Occipital lobe (tissue), 3 donors: ENCODE results near the gene AKAP13. TPM values are rescaled to one million over a fixed set of nuclear protein-coding genes. Genes with fewer than 3 reads are reported as not detected.
A peak's percentile ranks its signal among the peaks of the same experiment; 100 is the strongest.
"Not testable (repeated sequence)": the region's sequence is repeated elsewhere in the genome, so short reads cannot be mapped to it uniquely, and the experiment has no call there.

Experiments
- DNase-seq: peaks from one replicate; lab custom pipeline; 2025; lab: John Stamatoyannopoulos, UW
- small RNA-seq: library from RNA; depleted of rRNA; stranded (forward); fragments of <200 nt; gene quantifications from one replicate; pipeline ENCODE3, GENCODE V24; 2014
- total RNA-seq: library from RNA; depleted of rRNA; stranded (reverse); fragments of >200 nt; gene quantifications from one replicate; pipeline ENCODE4 v1.2.3, GENCODE V29; 2014

The AKAP13 gene
- total RNA-seq, 1 donor from 2014 or later = 142 TPM

DNA sequence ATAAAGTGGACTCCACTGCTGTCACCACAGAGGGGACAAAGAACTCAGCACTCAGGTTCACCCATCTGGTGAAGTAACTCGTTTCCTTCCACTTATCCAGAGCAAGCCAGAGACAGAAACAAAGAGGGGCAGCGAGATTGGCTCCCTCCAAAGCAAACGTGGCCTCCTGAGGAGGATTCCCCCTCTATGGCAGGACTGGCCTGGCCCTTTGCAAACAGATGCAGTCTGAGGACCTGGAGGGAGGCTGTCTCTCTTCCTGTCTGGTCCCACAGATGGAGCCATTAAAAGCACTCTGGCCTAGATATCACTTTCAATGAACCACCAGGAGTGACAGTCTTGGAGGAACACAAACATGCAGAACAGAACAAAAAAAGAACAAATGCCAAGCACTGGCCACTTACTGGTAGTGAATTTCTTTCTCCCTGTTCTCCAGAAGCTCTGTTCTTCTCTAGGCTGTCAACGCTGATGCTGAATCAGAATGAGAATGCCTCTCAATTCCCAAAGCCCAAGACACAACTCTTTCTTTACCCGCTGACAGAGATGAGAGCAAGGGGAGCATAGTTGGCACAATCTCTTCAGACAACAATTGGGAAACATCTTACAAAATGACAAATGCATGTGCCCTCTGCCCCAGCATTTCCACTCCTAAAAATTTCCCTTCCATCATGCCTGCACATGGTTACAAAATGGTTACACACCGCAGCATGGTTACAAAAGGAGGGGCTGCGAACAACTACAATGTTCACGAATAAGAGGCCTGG, 400.0 kb downstream of the AKAP13 start:
- DNase-seq = no peak

DNA sequence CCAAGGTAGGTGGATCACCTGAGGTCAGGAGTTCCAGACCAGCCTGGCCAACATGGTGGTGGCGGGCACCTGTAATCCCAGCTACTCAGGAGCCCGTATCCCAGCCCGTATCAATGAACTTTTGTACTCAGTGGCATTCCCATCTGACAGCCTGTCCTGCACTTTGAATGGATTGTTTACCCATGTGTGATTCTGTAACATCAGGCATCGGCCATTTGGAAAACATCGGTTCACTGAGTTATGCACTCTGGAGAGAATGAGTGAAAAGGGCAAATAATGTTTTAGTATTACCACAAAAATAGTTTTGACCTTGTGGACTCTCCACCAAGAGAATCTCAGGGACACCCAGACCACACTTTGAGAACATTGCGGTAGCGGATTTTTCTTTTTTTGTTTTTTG, 400.7 kb downstream of the AKAP13 start:
- DNase-seq = no peak

DNA sequence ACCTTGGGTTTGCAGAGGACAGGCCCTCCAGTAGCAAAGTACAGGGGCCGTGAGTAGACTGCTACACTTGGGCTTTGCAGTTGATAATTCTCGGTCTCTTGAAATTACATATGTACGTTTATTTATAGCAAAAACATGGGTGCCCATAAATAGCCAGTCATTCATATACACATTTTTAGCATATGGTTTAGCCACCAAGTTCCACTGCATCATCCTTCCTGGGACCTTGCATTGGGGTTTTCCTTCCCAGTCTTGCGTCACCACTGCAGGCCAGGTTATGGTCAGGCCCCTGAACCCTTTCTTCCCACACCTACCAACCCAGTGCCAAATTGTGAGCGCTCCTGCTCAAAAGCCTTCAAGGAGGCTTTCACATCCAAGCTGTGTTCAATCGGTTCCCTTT, 401.7 kb downstream of the AKAP13 start:
- no peak for DNase-seq

DNA sequence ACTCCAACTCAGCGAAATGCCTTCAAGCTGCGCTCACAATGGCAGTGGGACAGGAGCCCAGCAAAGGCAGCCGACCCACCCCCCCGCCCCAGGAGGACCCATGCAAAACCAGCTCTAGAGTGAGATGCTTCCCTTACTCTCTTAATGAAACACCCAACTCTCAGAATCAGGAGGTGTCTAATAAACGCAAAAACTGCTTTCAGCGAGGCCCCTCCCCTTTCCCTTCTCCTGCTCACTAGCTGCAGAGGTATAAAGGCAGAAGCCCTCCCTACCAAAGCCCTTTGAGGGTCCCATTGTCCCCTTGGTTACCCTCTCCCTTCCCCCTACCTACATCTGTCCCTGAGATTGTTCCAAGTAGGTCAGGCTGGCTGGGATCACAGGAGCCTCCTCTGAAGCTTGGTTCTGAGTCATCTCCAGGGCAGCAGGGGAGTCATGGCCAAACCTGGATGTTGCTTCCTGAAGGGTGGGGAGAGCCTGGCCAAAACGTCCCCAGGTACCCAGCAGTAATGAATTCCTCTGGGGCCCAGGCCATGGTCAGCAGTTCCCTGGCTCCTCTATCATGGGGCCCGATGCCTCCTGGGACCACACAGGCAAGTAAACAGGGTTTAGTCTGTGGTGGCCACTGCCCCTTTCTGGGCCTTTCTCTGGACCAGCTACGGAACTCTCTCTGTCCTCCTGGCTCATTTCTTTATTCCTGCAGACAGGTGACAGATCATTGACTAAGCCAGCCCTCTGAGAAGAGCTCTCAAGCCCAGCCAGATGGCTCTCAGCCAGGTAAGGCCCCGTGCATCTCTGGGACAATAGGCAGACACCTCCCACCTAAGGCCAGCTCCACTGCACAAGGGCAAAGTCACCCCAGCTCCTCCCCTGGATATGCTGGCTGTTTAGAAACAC, 405.7 kb downstream of the AKAP13 start:
- DNase-seq = no peak

DNA sequence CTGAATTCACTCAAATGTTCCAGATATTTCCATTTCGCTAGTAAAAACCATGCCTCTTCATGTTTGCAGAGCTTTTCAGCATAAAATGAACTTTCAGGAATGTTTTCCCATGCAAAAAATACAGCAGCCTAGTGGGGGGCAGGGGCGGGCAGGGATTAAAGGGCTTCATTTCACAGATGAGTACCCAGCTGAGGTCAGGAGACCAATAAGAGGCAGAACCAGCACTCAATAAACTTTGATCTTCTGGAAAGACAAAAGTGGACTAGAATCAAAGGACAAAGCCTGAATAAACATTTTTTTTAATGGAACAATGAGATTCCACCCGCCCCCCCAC, 406.3 kb downstream of the AKAP13 start:
- no peak for DNase-seq

DNA sequence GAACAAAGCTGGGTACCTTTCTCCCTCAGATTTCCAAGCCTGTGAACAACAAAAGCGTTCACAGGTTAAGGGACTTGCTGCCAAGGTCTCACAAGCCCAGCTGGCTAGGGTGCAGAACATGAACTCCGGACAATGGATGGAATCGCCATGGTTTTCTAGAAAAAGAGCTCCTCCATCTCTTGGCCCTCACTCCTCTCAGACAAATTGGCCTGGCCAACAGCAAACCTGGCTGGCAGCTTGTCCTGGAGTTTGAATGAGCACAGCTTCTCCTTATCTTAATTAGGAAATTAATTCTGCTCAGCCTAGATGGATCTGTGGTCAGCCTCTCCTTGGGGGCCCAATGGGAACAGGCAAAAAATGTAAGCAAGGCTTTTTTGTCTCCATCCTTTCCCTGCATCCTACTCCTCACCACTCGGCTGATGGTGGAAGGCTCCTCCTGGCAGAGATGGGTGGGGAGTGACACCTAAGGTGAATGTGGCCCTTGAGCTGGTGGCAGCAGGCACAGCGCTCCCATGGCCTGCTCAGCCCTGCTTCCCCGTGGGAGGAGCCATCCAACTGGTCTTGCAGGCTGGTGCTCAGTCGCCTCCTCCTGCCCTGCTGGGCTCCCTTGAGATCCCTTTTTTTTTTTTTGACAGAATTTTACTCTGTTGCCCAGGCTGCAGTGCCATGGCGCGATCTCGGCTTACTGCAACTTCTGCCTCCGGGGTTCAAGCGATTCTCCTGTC, 408.5 kb downstream of the AKAP13 start:
- DNase-seq = no peak

DNA sequence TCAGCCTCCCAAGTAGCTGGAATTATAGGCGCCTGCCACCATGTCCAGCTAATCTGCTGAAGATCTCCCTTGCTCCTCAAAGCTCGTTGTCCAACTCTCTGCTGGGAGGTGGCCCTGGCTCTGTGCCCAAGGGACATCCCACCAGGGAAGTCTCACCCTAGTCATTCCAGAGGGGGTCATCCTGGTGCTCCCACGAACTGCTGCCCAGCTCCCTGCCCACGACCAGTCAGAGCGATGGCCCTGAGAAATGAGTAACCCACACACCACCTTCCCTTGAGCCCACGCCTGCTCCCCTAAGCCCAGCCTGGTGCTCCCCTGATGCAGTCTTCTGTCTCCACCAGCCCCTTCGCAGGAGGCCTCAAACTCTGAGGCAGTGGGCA, 409.1 kb downstream of the AKAP13 start:
- no peak for DNase-seq

DNA sequence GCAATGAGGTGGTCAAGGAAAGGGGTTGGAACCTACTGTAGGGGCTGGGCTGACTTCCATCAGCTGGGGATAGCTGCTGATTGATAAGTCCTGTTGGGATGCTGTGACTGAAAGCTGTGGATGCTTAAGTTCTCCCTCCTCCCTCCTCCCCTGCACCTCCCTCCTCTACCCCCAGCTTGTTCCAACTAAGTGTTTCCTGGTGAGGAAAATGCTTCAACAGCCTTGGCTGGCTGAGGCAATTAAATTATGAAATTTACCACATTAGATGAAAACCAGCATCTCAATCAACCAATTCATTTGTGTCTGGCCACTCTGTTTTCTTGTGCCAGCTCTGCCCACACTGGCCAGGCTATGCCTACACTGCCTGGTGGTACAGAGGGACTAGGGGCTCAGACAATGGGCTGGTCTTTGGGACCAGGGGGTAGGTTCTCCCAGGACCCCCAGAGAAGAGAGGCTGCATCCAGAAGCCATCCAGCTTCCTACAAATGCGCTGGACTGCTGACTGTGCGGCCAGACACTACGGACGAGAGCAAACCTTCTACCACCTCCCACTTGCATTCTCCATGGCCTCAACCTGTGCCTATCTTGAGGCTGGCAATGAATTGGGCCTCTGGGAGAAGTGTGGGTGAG, 411.8 kb downstream of the AKAP13 start:
- DNase-seq = no peak

DNA sequence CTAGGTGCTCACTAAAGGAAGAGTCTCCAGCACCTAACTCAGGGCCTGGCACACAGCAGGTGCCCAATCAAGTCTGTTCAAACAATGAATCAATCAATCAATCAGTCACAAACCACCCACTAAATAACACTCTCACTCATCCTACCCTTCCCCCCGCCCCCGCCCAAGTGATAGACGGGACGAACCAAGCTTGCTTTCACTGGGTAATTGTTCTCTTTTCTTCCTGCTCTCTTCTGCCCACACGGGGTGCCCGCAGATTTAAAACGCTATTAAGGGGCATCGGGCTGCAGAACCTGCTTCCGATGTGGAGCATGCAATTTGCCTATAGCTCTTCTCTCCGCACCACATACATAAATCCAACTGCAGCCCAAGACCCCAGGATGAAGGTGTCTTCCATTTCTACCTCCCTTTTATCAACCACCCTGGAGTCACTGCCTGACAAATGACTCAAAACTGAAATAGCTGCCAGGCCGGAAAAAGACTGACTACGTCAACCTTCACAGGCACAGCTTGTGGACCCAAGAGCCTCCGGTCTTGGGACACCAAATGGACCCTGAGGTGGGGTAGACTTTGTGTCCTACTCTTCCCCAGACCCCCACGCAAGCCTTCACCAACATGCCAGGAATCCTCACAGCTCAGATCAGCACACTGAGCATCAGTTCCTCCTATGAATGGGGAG, 412.6 kb downstream of the AKAP13 start:
- no peak for DNase-seq

DNA sequence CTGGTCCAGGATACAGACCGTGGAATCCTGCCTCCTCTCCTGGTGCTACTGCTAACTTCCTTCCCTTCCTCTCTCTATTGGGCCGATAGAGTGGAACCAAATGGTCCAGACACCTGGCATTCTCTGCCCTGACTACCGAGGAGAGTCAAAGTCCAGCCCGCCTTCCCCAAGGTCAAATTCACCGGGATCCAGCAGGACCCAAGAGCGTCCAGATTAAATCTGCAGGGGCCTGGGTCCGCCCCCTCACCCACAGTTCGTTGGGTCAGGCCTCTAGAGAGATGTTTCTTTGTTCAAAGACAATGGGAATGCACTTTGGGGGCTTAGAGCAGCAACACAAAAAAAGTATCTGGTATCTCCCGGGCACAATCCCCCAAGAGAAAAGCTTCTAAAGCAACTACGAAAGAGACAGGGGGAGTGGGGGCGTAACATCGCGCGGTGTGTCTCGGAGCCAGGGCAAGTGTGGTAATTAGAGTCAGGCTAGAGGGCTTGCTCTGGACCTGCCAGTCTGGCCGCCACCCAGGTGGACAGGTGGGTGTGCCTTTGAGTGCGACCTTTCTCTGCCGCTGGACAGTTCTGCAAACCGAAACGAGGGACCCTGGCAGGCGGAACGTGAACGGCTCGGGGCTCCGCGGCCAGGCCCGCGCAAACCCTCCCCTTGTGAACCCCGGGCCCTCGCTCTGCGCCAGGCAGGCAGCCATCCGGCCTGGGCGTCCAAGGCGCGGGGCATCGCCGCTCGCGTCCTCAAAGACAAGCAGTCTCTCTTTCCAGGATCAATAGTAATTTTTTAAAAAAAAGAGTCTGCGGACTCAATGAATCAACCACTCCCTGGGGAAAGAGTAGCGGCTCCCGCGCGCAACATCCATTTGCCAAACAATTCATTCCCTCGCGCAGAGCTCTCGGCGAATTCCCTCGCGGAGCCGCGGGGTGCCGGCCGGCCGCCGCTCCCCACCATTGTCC, 413.5 kb downstream of the AKAP13 start:
- no peak for DNase-seq

DNA sequence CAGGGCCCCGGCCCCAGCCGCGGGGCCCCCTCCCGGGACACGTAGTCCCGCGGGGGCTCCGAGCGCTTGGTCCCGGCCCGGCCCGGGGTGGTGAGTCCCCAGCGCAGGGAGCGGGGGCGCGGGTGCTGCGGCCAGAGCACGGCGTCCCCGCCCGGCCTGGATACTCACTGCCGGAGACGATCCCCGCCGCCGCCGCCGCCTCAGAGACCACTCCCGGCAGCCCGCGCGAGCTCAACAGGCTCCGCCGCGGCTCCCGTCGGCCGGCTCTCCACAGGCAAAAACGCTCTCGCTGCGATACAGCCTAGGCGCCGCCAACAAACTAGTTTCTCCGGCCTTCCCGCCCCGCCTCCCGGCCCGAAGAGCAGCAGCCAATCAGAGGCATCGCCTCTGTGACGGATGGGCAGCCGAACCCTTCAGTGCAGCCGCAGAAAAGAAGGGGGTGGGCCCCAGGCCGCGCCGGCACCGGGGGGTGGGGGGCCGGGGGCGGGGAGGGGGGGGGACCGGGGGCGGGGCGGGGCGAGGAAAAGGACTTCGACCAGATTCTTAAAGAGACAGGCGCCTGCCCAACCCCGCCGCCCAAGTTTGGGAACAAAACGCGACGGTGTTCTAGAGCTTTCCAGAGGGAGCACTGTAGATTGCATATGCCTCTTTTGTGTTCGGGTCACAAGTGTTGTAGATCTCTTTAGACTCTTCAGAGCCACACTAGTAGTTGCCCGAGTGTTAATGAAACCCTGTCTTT, 414.4 kb downstream of the AKAP13 start, which contains the start of gene KLHL25:
TSS of gene KLHL25 (minus strand) at position 328 of the 739 bp plus-strand sequence. CDS start 25,115 bp downstream, outside the sequence.
- peak; percentile 95 for DNase-seq

DNA sequence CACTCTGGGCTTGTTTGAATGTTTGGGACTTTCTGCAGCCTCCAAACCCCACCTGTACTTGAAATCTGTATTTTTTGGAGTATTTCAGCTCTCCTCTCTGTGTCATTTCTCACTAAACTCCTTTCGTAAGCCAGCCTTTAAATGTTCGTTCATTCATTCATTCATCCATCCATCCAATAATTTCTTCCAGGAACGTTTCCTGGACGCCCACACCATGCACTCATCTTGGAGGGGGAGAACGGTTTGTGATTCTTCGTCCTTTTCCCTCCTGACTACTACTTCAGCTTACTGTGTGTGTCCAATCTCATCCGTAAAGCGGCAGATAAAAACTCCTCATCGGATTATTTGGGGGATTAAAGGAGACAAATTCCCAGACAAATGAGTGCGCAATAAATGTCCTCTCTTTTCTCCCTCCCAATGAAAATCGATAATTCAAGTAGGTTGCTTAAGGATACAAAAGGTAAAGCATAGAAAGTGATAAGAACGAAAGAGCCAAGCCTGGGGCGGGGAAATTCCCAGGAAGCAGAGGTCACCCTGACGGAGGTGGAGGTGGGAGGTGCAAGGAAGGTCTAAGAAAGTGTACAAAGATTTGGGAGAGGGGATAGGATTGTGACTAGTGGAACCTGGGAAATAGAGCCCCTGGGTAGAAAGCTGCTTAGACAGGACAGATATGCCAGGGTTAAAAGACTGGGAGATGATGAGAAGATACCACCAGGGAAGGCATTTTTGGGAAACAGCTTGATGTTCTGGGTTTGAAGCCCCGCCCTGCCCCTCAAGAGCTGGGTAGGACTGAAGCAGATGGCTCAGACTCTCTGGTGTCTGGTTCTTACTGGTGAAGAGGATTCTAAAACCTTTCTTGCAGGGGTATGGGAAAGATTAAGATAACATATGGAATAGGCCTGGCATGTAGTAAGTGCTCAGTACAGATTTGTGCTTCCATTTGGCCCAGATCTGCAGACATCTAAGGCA, 415.2 kb downstream of the AKAP13 start:
- DNase-seq = no peak

DNA sequence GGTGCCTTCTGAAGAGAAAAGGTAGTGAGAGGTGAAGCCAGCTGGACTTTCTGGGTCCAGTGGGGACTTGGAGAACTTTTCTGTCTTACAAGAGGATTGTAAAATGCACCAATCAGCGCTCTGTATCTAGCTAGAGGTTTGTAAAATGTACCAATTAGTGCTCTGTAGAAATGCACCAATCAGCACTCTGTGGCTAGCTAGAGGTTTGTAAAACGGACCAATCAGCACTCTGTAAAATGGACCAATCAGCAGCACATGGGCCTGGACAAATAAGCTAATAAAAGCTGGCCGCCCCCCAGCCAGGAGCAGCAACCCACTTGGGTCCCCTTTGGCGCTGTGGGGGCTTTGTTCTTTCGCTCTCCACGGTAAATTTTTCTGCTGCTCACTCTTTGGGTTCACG, 416.0 kb downstream of the AKAP13 start:
- DNase-seq = not testable (repeated sequence)

Small RNA genes lying within 50 kb of the gene (small RNA-seq; reads per million reads assigned to genes)
- gene AC021739.1 (not detected), gene MIR1276 (1.3 reads per million, percentile 78 among the genes with 10 or more reads in this experiment), gene RNU6-1280P (not detected), gene RNU7-79P (not detected)
